NCI-H128 (cell line): ENCODE data around the gene BCL11B.
"Not testable (repeated sequence)": the region's sequence is repeated elsewhere in the genome, so short reads cannot be mapped to it uniquely, and the experiment has no call there.

Experiments used
- DNase-seq: peaks from one replicate; lab custom pipeline; 2025; ENCODE audit not compliant: unreplicated experiment; lab: John Stamatoyannopoulos, UW

The BCL11B gene

GRCh38 chr14:99203080-99203479, 68.9 kb downstream of the BCL11B start:
- no peak for DNase-seq

- no peak for DNase-seq
Observed at GRCh38 chr14:99202516-99202915, 69.5 kb downstream of the BCL11B start.

GRCh38 chr14:99201351-99202073, 70.5 kb downstream of the BCL11B start:
- no peak for DNase-seq

GRCh38 chr14:99200654-99201005, 71.4 kb downstream of the BCL11B start:
- DNase-seq, result no peak

GRCh38 chr14:99199846-99200653, 71.9 kb downstream of the BCL11B start:
- DNase-seq, result no peak

GRCh38 chr14:99198746-99199502, 73.1 kb downstream of the BCL11B start:
- no peak for DNase-seq

GRCh38 chr14:99196310-99196650, 75.7 kb downstream of the BCL11B start:
- DNase-seq, result no peak

- DNase-seq, result no peak
Observed at GRCh38 chr14:99195602-99196309, 76.2 kb downstream of the BCL11B start.

- DNase-seq, result no peak
Observed at GRCh38 chr14:99194736-99195135, 77.3 kb downstream of the BCL11B start.

GRCh38 chr14:99194136-99194535, 77.9 kb downstream of the BCL11B start:
- DNase-seq, result no peak

GRCh38 chr14:99192830-99193229, 79.2 kb downstream of the BCL11B start:
- DNase-seq, result no peak

- no peak for DNase-seq
Observed at GRCh38 chr14:99192028-99192621, 79.9 kb downstream of the BCL11B start.

- DNase-seq, result no peak
Observed at GRCh38 chr14:99191395-99192027, 80.5 kb downstream of the BCL11B start.

- DNase-seq, result no peak
Observed at GRCh38 chr14:99190696-99191394, 81.2 kb downstream of the BCL11B start.

GRCh38 chr14:99189201-99189801, 82.7 kb downstream of the BCL11B start:
- DNase-seq, result no peak

GRCh38 chr14:99188731-99189191, 83.2 kb downstream of the BCL11B start:
- DNase-seq, result no peak

- DNase-seq, result no peak
Observed at GRCh38 chr14:99187858-99188257, 84.1 kb downstream of the BCL11B start.

- DNase-seq, result no peak
Observed at GRCh38 chr14:99186956-99187690, 84.9 kb downstream of the BCL11B start.

- DNase-seq, result not testable (repeated sequence)
Observed at GRCh38 chr14:99186336-99186735, 85.7 kb downstream of the BCL11B start.
